Prostate gland (tissue), 2 donors: ENCODE data around the gene B4GALT1.
A peak's percentile ranks its signal among the peaks of the same experiment; 100 is the strongest.

Experiments used
- POLR2AphosphoS5 ChIP-seq: sonication (generic); formaldehyde crosslinking; IDR thresholded peaks from one replicate; pipeline ENCODE4 v1.6.1; 2017; ENCODE audit warnings: antibody characterized with exemption
- TF ChIP-seq, protein P1 (sequence below), 4 experiments: fragments of 200-600 bp in 2 of 4; fragments of 450-650 bp in 2 of 4; sonication (generic) in 2 of 4; IDR thresholded peaks; 1 replicate in 3 of 4; 2 replicates in 1 of 4; pipeline ENCODE4 v1.5.1; 2016 to 2019; ENCODE audit warnings: antibody characterized with exemption in 4 of 4, mild to moderate bottlenecking in 2 of 4, moderate library complexity in 2 of 4

DNA sequence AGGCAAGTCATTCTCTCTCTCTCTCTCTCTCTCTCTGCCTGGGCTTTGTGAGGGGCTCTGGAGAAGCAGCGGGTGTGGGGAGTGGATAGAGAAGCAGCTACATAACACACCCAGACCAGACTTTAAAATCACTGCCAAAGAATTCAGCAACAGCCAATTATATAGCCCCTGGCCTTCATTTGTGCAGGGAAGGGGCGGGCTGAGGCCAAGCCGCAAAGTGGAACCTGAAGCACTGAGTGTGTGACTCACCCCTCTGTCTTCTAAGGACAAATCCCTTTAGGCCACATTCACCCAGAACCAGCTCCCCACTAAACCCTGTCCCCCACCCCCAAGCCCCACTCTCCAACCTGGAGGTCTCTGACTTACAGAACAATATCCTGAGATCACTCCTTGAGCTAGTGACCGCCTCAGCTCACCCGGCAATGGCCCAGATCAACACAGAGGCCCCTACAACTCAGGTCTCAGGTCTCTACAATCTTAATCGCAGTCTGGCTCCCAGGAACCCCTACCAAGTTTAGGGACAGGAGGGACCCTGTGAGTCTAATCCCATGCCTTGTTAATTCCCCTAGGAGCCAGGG, 6.0 kb downstream of the B4GALT1 start:
- TF ChIP-seq, protein P1, sequence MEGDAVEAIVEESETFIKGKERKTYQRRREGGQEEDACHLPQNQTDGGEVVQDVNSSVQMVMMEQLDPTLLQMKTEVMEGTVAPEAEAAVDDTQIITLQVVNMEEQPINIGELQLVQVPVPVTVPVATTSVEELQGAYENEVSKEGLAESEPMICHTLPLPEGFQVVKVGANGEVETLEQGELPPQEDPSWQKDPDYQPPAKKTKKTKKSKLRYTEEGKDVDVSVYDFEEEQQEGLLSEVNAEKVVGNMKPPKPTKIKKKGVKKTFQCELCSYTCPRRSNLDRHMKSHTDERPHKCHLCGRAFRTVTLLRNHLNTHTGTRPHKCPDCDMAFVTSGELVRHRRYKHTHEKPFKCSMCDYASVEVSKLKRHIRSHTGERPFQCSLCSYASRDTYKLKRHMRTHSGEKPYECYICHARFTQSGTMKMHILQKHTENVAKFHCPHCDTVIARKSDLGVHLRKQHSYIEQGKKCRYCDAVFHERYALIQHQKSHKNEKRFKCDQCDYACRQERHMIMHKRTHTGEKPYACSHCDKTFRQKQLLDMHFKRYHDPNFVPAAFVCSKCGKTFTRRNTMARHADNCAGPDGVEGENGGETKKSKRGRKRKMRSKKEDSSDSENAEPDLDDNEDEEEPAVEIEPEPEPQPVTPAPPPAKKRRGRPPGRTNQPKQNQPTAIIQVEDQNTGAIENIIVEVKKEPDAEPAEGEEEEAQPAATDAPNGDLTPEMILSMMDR (IDR thresholded peaks at IDR 0.05), result no peak
- peak; percentile 35 for TF ChIP-seq POLR2AphosphoS5
